Pancreas (tissue), 10 donors: ENCODE measurements around the gene FAM180A. TPM values are rescaled to one million over a fixed set of nuclear protein-coding genes. Genes with fewer than 3 reads are reported as not detected.
"Not testable (repeated sequence)": the region's sequence is repeated elsewhere in the genome, so short reads cannot be mapped to it uniquely, and the experiment has no call there.

ENCODE experiments used
- ATAC-seq, 4 donors: fragments of 200-7000 bp; cut with Tn5 transposase; one replicate each; pipeline versions ENCODE4 v1.8.0 to v1.9.1; 2020; ENCODE audit warnings: mild to moderate bottlenecking in 4 of 4, moderate library complexity in 4 of 4
- DNase-seq, 6 donors: peaks; one replicate each; pipeline ENCODE4 v3.0.0-alpha.2; 2020
- FAIRE-seq: peaks from 2 replicates; lab custom pipeline; 2012; peaks lifted over from hg19 to GRCh38; lab: Jason Lieb, UNC
- H3K27ac ChIP-seq, 4 donors: fragments of 200-600 bp; sonication (generic); 1 replicate in 3 of 4; 2 replicates in 1 of 4; pipeline versions ENCODE4 v1.5.0 to v1.8.0; 2020
- H3K27me3 ChIP-seq, 4 donors: fragments of 200-600 bp; one replicate each; pipeline ENCODE4 v1.8.0; 2021
- H3K36me3 ChIP-seq, 3 donors: fragments of 200-600 bp; sonication (generic) in 1 of 3; one replicate each; pipeline versions ENCODE4 v1.5.0 to v1.8.0; 2020 to 2021
- H3K4me1 ChIP-seq, 3 donors: fragments of 200-600 bp; one replicate each; pipeline ENCODE4 v1.8.0; 2021
- H3K4me3 ChIP-seq, 4 donors: fragments of 200-600 bp; sonication (generic) in 2 of 4; one replicate each; pipeline versions ENCODE4 v1.5.0 to v1.8.0; 2020 to 2021
- H3K9me3 ChIP-seq, 4 donors: fragments of 200-600 bp; one replicate each; pipeline ENCODE4 v1.8.0; 2021
- CTCF ChIP-seq, 4 donors: fragments of 200-600 bp; sonication (generic) in 3 of 4; IDR thresholded peaks; one replicate each; pipeline versions ENCODE4 v1.5.0 to v1.8.0; 2021; ENCODE audit warnings: antibody characterized with exemption in 4 of 4
- WGBS, 2 donors: extraction: QIAGEN DNeasy Blood & Tissue Kit; methylation state at CpG; one replicate each; pipeline ENCODE4 v1.1.7; 2013; 5-methylcytosine and 5-hydroxymethylcytosine counted together
- intact Hi-C, 3 donors: fragments of 100-400 bp; cut with DNase I; formaldehyde crosslinking; loops; one replicate each; pipeline versions ENCODE4 v1.11.1 to v1.14.2; 2022
- polyA plus RNA-seq, 2 donors: library from polyadenylated mRNA; stranded (reverse); fragments of 200-250 nt; gene quantifications; one replicate each; pipeline ENCODE4 v1.2.3, GENCODE V29; 2013
- total RNA-seq, 6 donors: library from RNA; stranded (reverse); fragmentation: NEBNext Ultra II Directional in 4 of 6; extraction: Animal tissue kit (Norgen Biotek cat#: 25700) in 4 of 6; gene quantifications; one replicate each; pipeline versions ENCODE4 v1.2.1 to v1.2.4, GENCODE V29; 2021 to 2023
- donor health status: healthy with polysubstance abuse.
- donor health status: DM: no; HTN: no; CAD: no; lungs with moderate emphysema.
- donor health status: DM: no; HTN: no; CAD: no.
- donor health status: control.
- donor health status: control.
- donor health status: Bipolar disorder and iron deficiency.
- donor health status: DM: yes; HTN: yes; CAD: no.
- donor health status: DM: no; HTN: no; CAD: no.
- donor health status: DM: no; HTN: no; CAD: no.
- donor health status: DM: yes; HTN: yes; CAD: no.

Gene FAM180A
- total and polyA plus RNA-seq, 8 donors = 0.11 to 0.90 (median 0.24) TPM

- ATAC-seq (no peak), FAIRE-seq (no peak), DNase-seq (no peak)
- intact Hi-C loops = no loop called here
- Histone ChIP-seq H3K27ac (no peak overlapping the region), H3K4me3 (no peak overlapping the region), H3K4me1 (no peaks in the 10 kb centered on the region), H3K9me3 (peaks cover 0 to 3% (median 0%) of the 10 kb centered on the region in 4 donors), H3K27me3 (no peaks in the 10 kb centered on the region), H3K36me3 (no peaks in the 10 kb centered on the region)
- 66 to 77% methylated on average over 6 of the region's 6 CpGs for WGBS, 2 donors
- no peak for TF ChIP-seq CTCF (IDR thresholded peaks at IDR 0.05)
These were observed 34.2 kb upstream of the FAM180A start for GRCh38 chr7:135782801-135783200.

DNA sequence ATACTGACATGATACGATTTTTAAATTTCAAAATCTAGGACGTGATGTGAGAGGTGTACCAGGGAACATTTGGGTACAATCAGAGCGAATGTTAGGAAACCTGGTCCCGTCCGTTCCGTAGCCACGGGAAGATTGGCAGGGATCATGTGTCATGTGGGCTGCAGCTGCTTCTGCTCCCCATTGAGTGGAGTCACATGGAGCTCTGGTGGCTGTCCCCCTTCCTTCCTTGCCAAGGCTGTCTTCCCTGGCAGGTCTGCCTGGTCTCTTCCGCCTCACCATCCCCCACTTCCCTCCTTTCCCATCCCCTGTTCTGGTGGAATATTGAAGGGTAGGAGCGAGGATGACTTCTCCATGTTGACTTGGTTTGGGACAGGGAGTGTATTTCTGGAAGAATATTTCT lies 33.8 kb upstream of the FAM180A start:
- no peak for FAIRE-seq

DNA sequence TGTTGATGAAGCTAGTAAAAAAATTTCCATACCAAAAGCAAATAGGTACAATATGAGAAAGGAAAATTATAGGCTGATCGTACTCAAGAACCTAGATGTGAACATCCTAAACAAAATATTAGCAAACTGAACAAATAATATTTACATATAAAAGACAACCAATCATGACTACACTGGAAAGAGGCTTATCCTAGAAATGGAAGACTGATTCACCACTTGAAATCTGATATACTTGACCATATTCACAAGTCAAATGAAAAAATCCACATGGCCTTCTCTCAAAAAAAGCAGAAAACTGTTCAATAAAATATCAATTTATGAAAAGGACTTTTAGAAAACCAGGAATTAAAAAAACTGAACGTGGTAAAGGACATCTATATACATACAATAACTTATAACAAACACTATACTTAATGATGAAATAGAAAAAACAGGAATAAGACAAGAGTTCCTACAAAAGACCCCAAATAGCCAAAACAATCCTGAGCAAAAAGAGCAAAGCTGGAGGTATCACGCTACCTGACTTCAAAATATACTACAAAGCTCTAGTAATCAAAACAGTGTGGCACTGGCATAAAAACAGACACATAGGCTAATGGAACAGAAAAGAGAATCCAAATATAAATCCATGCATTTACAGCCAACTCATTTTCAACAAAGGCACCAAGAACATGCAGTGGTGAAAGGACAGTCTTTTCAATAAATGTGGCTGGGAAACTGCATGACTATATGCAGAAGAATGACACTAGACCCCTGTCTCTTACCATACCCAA lies 29.2 kb upstream of the FAM180A start:
- peaks cover 0 to 4% (median 0%) of the 10 kb centered on the region in 4 donors for H3K9me3 ChIP-seq
- H3K4me1 ChIP-seq = peaks cover 0 to 14% (median 0%) of the 10 kb centered on the region in 3 donors

More for the DNA sequence above, 33.8 kb upstream of the FAM180A start:
- Histone ChIP-seq H3K4me3 (no peak overlapping the region), H3K27me3 (no peaks in the 10 kb centered on the region), H3K4me1 (no peaks in the 10 kb centered on the region), H3K9me3 (peaks cover 0 to 4% (median 0%) of the 10 kb centered on the region in 4 donors), H3K27ac (no peak overlapping the region), H3K36me3 (no peaks in the 10 kb centered on the region)
- WGBS, 2 donors = 65 to 71% methylated on average over 9 of the region's 9 CpGs
- intact Hi-C loops = no loop called here
- ATAC-seq (no peak), DNase-seq (no peak)
- no peak for TF ChIP-seq CTCF (IDR thresholded peaks at IDR 0.05)

DNA sequence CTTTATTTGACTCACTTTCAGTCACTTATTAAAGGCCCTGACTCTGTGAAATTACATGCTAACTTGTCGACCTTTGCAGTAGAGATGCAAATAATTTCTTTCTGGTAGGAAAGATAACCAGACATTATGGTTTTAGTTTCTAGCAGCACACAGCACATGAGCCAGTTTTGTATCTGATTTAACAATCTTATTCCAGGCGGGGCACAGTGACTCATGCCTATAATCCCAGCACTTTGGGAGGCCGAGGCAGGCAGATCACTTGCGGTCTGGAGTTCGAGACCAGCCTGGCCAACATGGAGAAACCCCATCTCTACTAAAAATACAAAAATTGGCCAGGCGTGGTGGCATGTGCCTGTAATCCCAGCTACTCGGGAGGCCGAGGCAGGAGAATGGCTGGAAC lies 27.3 kb upstream of the FAM180A start:
- H3K9me3 ChIP-seq, intact Hi-C loops, H3K27me3 ChIP-seq, H3K4me3 ChIP-seq, H3K36me3 ChIP-seq, ATAC-seq, H3K27ac ChIP-seq, DNase-seq, FAIRE-seq: not testable (repeated sequence)
- WGBS, 2 donors = 82 to 90% methylated on average over 8 of the region's 8 CpGs
- H3K4me1 ChIP-seq = peaks cover 0 to 14% (median 0%) of the 10 kb centered on the region in 3 donors

More for the DNA sequence above, 29.2 kb upstream of the FAM180A start:
- Histone ChIP-seq H3K27me3 (no peaks in the 10 kb centered on the region), H3K4me3 (no peak overlapping the region), H3K36me3 (no peaks in the 10 kb centered on the region), H3K27ac (no peak overlapping the region)
- ATAC-seq (no peak), DNase-seq (no peak), FAIRE-seq (no peak)
- intact Hi-C loops = no loop called here
- TF ChIP-seq CTCF (IDR thresholded peaks at IDR 0.05) = no peak
- 77 to 86% methylated on average over 3 of the region's 3 CpGs for WGBS, 2 donors

DNA sequence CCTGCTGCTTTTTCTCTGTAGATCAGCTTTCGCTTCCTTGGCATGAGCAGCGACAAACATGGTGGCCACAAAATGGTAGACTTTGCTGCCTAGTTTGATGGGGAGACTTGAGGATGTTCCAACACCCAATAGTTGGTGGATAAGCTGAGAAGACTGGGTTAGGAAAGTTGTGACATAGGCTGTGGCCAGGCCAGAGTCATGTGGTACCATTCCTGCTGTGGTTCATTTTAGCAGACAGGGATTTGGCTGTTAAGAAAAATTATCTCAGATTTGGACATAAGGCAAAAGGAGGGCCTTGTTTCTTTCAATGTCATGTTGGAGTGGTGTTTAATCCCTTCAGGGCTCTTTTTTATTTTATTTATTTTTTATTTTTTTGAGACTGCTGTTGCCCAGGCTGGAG lies 26.6 kb upstream of the FAM180A start:
- no peak for DNase-seq
- no peak for FAIRE-seq
- Histone ChIP-seq H3K36me3 (no peaks in the 10 kb centered on the region), H3K4me3 (no peak overlapping the region), H3K9me3 (peaks cover 0 to 4% (median 0%) of the 10 kb centered on the region in 4 donors), H3K27me3 (no peaks in the 10 kb centered on the region), H3K4me1 (peaks cover 0 to 14% (median 0%) of the 10 kb centered on the region in 3 donors), H3K27ac (no peak overlapping the region)
- no peak for TF ChIP-seq CTCF (IDR thresholded peaks at IDR 0.05)
- no peak for ATAC-seq
- 98 to 99% methylated on average over 2 of the region's 2 CpGs for WGBS, 2 donors
- intact Hi-C loops = no loop called here
